ENCODE measurements around the gene SORD.

GRCh38 chr15:45100884-45101625, 78.1 kb downstream of the SORD start:
- TF ChIP-seq, protein P1, sequence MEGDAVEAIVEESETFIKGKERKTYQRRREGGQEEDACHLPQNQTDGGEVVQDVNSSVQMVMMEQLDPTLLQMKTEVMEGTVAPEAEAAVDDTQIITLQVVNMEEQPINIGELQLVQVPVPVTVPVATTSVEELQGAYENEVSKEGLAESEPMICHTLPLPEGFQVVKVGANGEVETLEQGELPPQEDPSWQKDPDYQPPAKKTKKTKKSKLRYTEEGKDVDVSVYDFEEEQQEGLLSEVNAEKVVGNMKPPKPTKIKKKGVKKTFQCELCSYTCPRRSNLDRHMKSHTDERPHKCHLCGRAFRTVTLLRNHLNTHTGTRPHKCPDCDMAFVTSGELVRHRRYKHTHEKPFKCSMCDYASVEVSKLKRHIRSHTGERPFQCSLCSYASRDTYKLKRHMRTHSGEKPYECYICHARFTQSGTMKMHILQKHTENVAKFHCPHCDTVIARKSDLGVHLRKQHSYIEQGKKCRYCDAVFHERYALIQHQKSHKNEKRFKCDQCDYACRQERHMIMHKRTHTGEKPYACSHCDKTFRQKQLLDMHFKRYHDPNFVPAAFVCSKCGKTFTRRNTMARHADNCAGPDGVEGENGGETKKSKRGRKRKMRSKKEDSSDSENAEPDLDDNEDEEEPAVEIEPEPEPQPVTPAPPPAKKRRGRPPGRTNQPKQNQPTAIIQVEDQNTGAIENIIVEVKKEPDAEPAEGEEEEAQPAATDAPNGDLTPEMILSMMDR (IDR thresholded peaks at IDR 0.05), result no peak
- no peak for TF ChIP-seq POLR2A (IDR thresholded peaks at IDR 0.05)
